SK-N-SH (cell line): Measurements from ENCODE around the gene TXNRD2.

Experiments used
- CTCF ChIP-seq: fragments of 200-600 bp; sonication (generic); IDR thresholded peaks from 2 replicates; pipeline ENCODE4 v1.6.1; 2017; ENCODE audit warnings: antibody characterized with exemption, mild to moderate bottlenecking, moderate library complexity
- EZH2phosphoT487 ChIP-seq: fragments of 200-600 bp; sonication (generic); IDR thresholded peaks from 2 replicates; pipeline ENCODE4 v1.6.1; 2017; ENCODE audit warnings: low read depth, mixed run types, mild to moderate bottlenecking, antibody characterized with exemption, moderate library complexity, borderline replicate concordance
- RFX5 ChIP-seq: IDR thresholded peaks from 2 replicates; pipeline ENCODE4 v1.6.1; 2012; ENCODE audit warnings: mild to moderate bottlenecking, improper control_type of control experiment, low read length
- USF1 ChIP-seq: IDR thresholded peaks from 2 replicates; pipeline ENCODE4 v1.4.0; 2012; ENCODE audit warnings: low read depth, borderline replicate concordance

DNA sequence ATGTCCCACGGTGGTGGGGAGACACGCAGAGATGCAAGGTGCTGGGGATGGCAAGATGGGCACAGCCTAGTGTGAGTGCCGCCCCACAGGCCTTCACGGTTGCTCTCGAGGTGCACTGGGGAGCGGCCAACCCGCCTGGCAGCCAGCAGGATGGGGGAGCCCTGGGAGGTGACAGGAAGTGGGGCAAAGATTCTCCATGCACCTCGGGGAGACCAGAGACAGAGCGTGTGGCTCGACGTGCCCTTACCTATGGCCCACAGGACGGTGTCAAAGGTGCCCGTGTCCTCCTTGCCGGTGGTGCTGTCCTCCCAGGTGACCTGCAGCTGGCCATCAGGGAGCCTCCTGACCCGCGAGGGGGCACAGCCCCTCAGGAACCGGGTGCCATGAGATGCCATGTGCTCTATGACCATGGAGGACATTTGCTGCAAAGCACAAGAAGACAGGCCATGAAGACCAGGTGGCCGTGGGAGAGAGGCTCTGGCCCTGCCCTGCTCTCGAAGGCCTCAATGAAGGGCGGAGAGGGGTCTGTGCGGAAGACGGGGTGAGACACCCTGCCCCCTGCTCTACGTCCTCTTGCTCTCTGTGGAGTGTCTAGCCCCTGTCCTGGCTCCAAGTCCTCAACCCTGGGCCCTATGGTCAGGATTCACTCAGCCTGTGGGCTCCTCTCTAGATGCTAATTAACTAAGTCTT is 46.3 kb downstream of the TXNRD2 start:
- TF ChIP-seq USF1 (no peak), CTCF (no peak), EZH2phosphoT487 (no peak), RFX5 (no peak)
